Brain pericyte (primary cell): ENCODE measurements around the gene NR6A1.

Experiments
- DNase-seq: peaks from one replicate; pipeline ENCODE4 v3.0.0-alpha.2; 2012; ENCODE audit warnings: low read depth, low spot score

Gene NR6A1

GRCh38 chr9:124527781-124528180 lies 243.3 kb downstream of the NR6A1 start:
- DNase-seq, result no peak

- DNase-seq, result no peak
These were observed 244.9 kb downstream of the NR6A1 start for GRCh38 chr9:124526174-124526573.

GRCh38 chr9:124522121-124523098 lies 248.7 kb downstream of the NR6A1 start:
- DNase-seq, result no peak

- no peak for DNase-seq
These were observed 250.0 kb downstream of the NR6A1 start for GRCh38 chr9:124521142-124521541.

GRCh38 chr9:124520206-124520596 lies 250.9 kb downstream of the NR6A1 start:
- DNase-seq, result no peak

GRCh38 chr9:124518116-124518515 lies 253.0 kb downstream of the NR6A1 start:
- DNase-seq, result no peak

GRCh38 chr9:124517600-124517999 lies 253.5 kb downstream of the NR6A1 start:
- no peak for DNase-seq

GRCh38 chr9:124514874-124515273 lies 256.2 kb downstream of the NR6A1 start:
- DNase-seq, result no peak

GRCh38 chr9:124514125-124514524 lies 257.0 kb downstream of the NR6A1 start:
- no peak for DNase-seq

- DNase-seq, result no peak
These were observed 257.6 kb downstream of the NR6A1 start for GRCh38 chr9:124513376-124513994.

GRCh38 chr9:124512806-124513204 lies 258.3 kb downstream of the NR6A1 start:
- DNase-seq, result no peak

- no peak for DNase-seq
These were observed 259.0 kb downstream of the NR6A1 start for GRCh38 chr9:124511891-124512805.

- no peak for DNase-seq
These were observed 259.7 kb downstream of the NR6A1 start for GRCh38 chr9:124511426-124511840.

- no peak for DNase-seq
These were observed 260.3 kb downstream of the NR6A1 start for GRCh38 chr9:124510650-124511425.

GRCh38 chr9:124507880-124508423 lies 263.2 kb downstream of the NR6A1 start:
- DNase-seq, result no peak

GRCh38 chr9:124506931-124507879 lies 263.9 kb downstream of the NR6A1 start, which contains the start of gene NR5A1:
Gene NR5A1, minus strand, starts transcription at chr9:124507399. Its CDS starts 4,004 bp downstream, at chr9:124503395.
- DNase-seq, result no peak

- no peak for DNase-seq
These were observed 264.7 kb downstream of the NR6A1 start for GRCh38 chr9:124506433-124506832.

GRCh38 chr9:124505901-124506346 lies 265.2 kb downstream of the NR6A1 start:
- DNase-seq, result no peak
